CD14-positive monocyte (primary cell): ENCODE measurements around the gene AMT. TPM values are rescaled to one million over a fixed set of nuclear protein-coding genes. Genes with fewer than 3 reads are reported as not detected.

Source experiments
- DNase-seq, 3 donors: peaks; one replicate each; pipeline ENCODE4 v3.0.0-alpha.2; 2011 to 2022
- H2AFZ ChIP-seq: 2 replicates; pipeline ENCODE4 v1.6.0; 2012; ENCODE audit warnings: mild to moderate bottlenecking, low read depth, low read length, inconsistent platforms; ENCODE audit not compliant: insufficient read depth, poor library complexity, severe bottlenecking
- H3K27ac ChIP-seq, 2 donors: 1 replicate in 1 of 2; 2 replicates in 1 of 2; pipeline ENCODE4 v1.5.1; 2012 to 2013; ENCODE audit warnings: low read length in 2 of 2, control low read depth in 1 of 2, inconsistent platforms in 1 of 2, low read depth in 1 of 2, mild to moderate bottlenecking in 1 of 2
- H3K27me3 ChIP-seq, 2 donors: one replicate each; pipeline versions ENCODE4 v1.6.0 to v1.6.1; 2011 to 2013; ENCODE audit warnings: low read length in 2 of 2; ENCODE audit not compliant: control insufficient read depth in 2 of 2, insufficient read depth in 2 of 2
- H3K36me3 ChIP-seq, 2 donors: replicated peaks in 1 of 2; 1 replicate in 1 of 2; 2 replicates in 1 of 2; pipeline versions ENCODE4 v1.5.1 to v1.6.1; 2012 to 2013; ENCODE audit warnings: low read length in 2 of 2, control low read depth in 1 of 2, inconsistent platforms in 1 of 2, mild to moderate bottlenecking in 1 of 2; ENCODE audit not compliant: insufficient read depth in 2 of 2, control insufficient read depth in 1 of 2
- H3K4me1 ChIP-seq, 2 donors: 1 replicate in 1 of 2; 2 replicates in 1 of 2; pipeline versions ENCODE4 v1.5.1 to v1.6.1; 2012 to 2013; ENCODE audit warnings: low read length in 2 of 2, control low read depth in 1 of 2, inconsistent platforms in 1 of 2, mild to moderate bottlenecking in 1 of 2, moderate library complexity in 1 of 2; ENCODE audit not compliant: insufficient read depth in 2 of 2, control insufficient read depth in 1 of 2
- H3K4me2 ChIP-seq: replicated peaks from 2 replicates; pipeline ENCODE3; 2012; ENCODE audit warnings: low read length, moderate library complexity, mild to moderate bottlenecking; ENCODE audit not compliant: poor library complexity, severe bottlenecking; ENCODE audit errors: extremely low read depth
- H3K4me3 ChIP-seq, 3 experiments: fragments of 200-600 bp in 1 of 3; sonication (generic) in 1 of 3; replicated peaks in 1 of 3; 1 replicate in 2 of 3; 2 replicates in 1 of 3; pipeline ENCODE4 v1.5.1; 2011 to 2013; ENCODE audit warnings: low read length in 3 of 3, mild to moderate bottlenecking in 3 of 3, control low read depth in 2 of 3, low read depth in 2 of 3, inconsistent platforms in 1 of 3, moderate library complexity in 1 of 3
- H3K79me2 ChIP-seq: 2 replicates; pipeline ENCODE4 v1.6.0; 2012; ENCODE audit warnings: mild to moderate bottlenecking, control low read depth, inconsistent platforms, low read length, moderate library complexity; ENCODE audit not compliant: insufficient read depth
- H3K9ac ChIP-seq: 2 replicates; pipeline ENCODE4 v1.6.0; 2017; ENCODE audit warnings: low read length, mild to moderate bottlenecking; ENCODE audit not compliant: insufficient read depth, poor library complexity, severe bottlenecking
- H3K9me3 ChIP-seq, 2 donors: replicated peaks in 1 of 2; 1 replicate in 1 of 2; 2 replicates in 1 of 2; pipeline versions ENCODE4 v1.5.1 to v1.6.1; 2012 to 2013; ENCODE audit warnings: low read length in 2 of 2, control low read depth in 1 of 2; ENCODE audit not compliant: control insufficient read depth in 1 of 2, insufficient read depth in 1 of 2
- H4K20me1 ChIP-seq: 2 replicates; pipeline ENCODE4 v1.6.0; 2012; ENCODE audit warnings: mild to moderate bottlenecking, low read length, control low read depth, moderate library complexity; ENCODE audit not compliant: insufficient read depth
- H3K27ac Mint-ChIP-seq, 7 donors: one replicate each; pipeline ENCODE4 v1.8.0; 2020; ENCODE audit warnings: mild to moderate bottlenecking in 7 of 7, mixed read lengths in 7 of 7, moderate library complexity in 6 of 7, inconsistent platforms in 2 of 7
- H3K27me3 Mint-ChIP-seq, 3 donors: one replicate each; pipeline ENCODE4 v1.8.0; 2021 to 2022; ENCODE audit warnings: low read depth in 3 of 3, mild to moderate bottlenecking in 3 of 3, mixed read lengths in 3 of 3, moderate library complexity in 3 of 3, inconsistent platforms in 1 of 3
- H3K36me3 Mint-ChIP-seq, 2 donors: one replicate each; pipeline ENCODE4 v1.8.0; 2020; ENCODE audit warnings: mixed read lengths in 2 of 2, inconsistent platforms in 1 of 2, mild to moderate bottlenecking in 1 of 2
- H3K4me1 Mint-ChIP-seq: one replicate; pipeline ENCODE4 v1.8.0; 2020; ENCODE audit warnings: mild to moderate bottlenecking, mixed read lengths
- H3K4me3 Mint-ChIP-seq, 2 donors: one replicate each; pipeline ENCODE4 v1.8.0; 2020; ENCODE audit warnings: mild to moderate bottlenecking in 2 of 2, mixed read lengths in 2 of 2, moderate library complexity in 1 of 2
- H3K9me3 Mint-ChIP-seq, 7 donors: one replicate each; pipeline ENCODE4 v1.8.0; 2020 to 2022; ENCODE audit warnings: mixed read lengths in 7 of 7, mild to moderate bottlenecking in 6 of 7, moderate library complexity in 6 of 7, inconsistent platforms in 2 of 7
- WGBS: methylation state at CpG from one replicate; pipeline ENCODE4 v1.1.5; 2013; ENCODE audit warnings: missing lambda C conversion rate; ENCODE audit not compliant: insufficient coverage; 5-methylcytosine and 5-hydroxymethylcytosine counted together
- intact Hi-C, 2 donors: fragments of 100-400 bp; cut with micrococcal nuclease; formaldehyde crosslinking; loops; one replicate each; pipeline versions ENCODE4 v1.15.0 to v1.15.1; 2023
- polyA plus RNA-seq, 3 donors: library from polyadenylated mRNA; depleted of rRNA in 1 of 3; unstranded in 2 of 3; stranded (reverse) in 1 of 3; fragments of 300-500 nt in 2 of 3; fragments of >200 nt in 1 of 3; fragmentation: Illumina TruSeq in 2 of 3; gene quantifications; 1 replicate in 2 of 3; 2 replicates in 1 of 3; pipeline ENCODE4 v1.2.3, GENCODE V29; 2012 to 2021
- TF ChIP-seq, protein P1 (sequence below): fragments of 200-600 bp; IDR thresholded peaks from one replicate; pipeline ENCODE4 v1.8.0; 2022; ENCODE audit warnings: antibody characterized with exemption, mild to moderate bottlenecking

AMT gene
- polyA plus RNA-seq, 3 donors = 2.0 to 25.1 (median 3.1) TPM

DNA sequence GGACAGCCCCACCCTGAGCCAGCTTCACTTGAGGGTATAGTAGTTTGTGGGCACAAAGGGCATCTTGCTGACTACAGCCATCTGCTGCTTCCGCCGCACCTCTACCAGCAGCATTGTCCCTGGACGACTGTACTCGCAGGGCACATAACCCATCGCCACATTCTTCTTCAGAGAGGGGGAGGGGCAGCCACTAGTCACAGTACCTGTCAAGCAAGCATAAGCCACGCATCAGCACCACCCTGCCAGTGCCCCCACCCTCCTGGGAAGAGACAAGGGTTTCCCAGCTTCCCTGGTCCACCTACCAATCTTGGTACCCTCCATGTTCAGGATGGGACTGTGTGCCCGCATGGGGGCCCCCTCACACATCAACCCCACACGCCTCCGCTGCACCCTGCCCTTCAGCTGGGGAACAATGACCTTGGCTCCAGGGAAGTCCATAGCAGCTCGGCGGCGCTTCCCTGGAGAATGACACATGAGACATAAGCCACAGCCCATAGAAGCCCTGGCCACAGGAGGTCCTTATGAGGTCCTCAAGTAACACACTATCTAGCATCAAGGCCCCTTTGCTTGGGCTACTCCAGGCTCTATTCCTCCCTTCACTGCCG is 4.7 kb downstream of the AMT start:
- Mint-ChIP-seq H3K27me3 (peaks cover 0 to 2% (median 0%) of the 10 kb centered on the region in 3 donors), H3K4me3 (no peak overlapping the region), H3K4me1 (peaks cover 66% of the 10 kb centered on the region), H3K36me3 (peaks cover 26 to 51% of the 10 kb centered on the region in 2 donors), H3K27ac (peak overlapping the region in 5 of 7 donors; percentile 40 to 89 (median 70)), H3K9me3 (peaks cover 0 to 2% (median 0%) of the 10 kb centered on the region in 7 donors)
- H2AFZ ChIP-seq = no peak overlapping the region
- H3K4me3 ChIP-seq = no peak overlapping the region
- peaks cover 47% of the 10 kb centered on the region for H3K79me2 ChIP-seq
- H4K20me1 ChIP-seq = peaks cover 28% of the 10 kb centered on the region
- TF ChIP-seq, protein P1, sequence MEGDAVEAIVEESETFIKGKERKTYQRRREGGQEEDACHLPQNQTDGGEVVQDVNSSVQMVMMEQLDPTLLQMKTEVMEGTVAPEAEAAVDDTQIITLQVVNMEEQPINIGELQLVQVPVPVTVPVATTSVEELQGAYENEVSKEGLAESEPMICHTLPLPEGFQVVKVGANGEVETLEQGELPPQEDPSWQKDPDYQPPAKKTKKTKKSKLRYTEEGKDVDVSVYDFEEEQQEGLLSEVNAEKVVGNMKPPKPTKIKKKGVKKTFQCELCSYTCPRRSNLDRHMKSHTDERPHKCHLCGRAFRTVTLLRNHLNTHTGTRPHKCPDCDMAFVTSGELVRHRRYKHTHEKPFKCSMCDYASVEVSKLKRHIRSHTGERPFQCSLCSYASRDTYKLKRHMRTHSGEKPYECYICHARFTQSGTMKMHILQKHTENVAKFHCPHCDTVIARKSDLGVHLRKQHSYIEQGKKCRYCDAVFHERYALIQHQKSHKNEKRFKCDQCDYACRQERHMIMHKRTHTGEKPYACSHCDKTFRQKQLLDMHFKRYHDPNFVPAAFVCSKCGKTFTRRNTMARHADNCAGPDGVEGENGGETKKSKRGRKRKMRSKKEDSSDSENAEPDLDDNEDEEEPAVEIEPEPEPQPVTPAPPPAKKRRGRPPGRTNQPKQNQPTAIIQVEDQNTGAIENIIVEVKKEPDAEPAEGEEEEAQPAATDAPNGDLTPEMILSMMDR = no peak
- peaks cover 7 to 27% of the 10 kb centered on the region in 2 donors for H3K36me3 ChIP-seq
- no peaks in the 10 kb centered on the region for H3K9me3 ChIP-seq
- H3K4me1 ChIP-seq = peaks cover 62% of the 10 kb centered on the region in 2 donors
- intact Hi-C loops = loop anchor here in 1 of 2 donors (10.0 kb wide), 1 partner anchor 47 kb away; no protein-coding TSS in a partner anchor
- H3K27ac ChIP-seq = peak overlapping the region; percentile 63 to 81
- no peak for DNase-seq
- H3K4me2 ChIP-seq = no peak overlapping the region
- H3K27me3 ChIP-seq = no peaks in the 10 kb centered on the region
- no peak overlapping the region for H3K9ac ChIP-seq
- 91% methylated on average over 10 of the region's 13 CpGs for WGBS

DNA sequence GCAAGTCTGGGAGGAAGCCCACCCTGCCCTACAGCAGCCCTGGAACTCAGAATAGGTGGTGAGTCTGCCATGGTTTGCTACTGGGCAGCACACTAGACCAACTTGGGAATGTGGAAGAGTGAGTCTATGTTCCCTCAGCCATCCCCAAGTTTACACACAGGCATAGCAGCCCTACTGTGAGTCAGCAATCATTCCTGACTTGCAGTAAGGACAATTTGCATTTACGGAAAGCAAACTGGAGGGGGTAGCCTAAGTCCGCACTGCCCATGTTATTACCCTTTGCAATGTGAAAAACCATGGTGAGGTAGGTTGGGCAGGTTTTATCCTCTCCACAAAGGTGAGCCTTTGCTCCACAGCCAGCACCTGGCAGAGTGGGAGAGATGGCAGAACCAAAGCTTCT is 5.4 kb downstream of the AMT start:
- Histone ChIP-seq H3K4me2 (peak overlapping the region; percentile 32), H4K20me1 (peaks cover 28% of the 10 kb centered on the region), H3K4me1 (peaks cover 55 to 58% of the 10 kb centered on the region in 2 donors), H3K27ac (peak overlapping the region; percentile 63 to 81), H3K4me3 (peak overlapping the region in 1 of 3 experiments; percentile 13), H2AFZ (no peak overlapping the region), H3K79me2 (peaks cover 52% of the 10 kb centered on the region), H3K9me3 (no peaks in the 10 kb centered on the region), H3K27me3 (no peaks in the 10 kb centered on the region), H3K9ac (no peak overlapping the region), H3K36me3 (peaks cover 7 to 27% of the 10 kb centered on the region in 2 donors)
- H3K4me3 Mint-ChIP-seq = no peak overlapping the region
- no peak for DNase-seq
- peaks cover 0 to 2% (median 0%) of the 10 kb centered on the region in 7 donors for H3K9me3 Mint-ChIP-seq
- H3K36me3 Mint-ChIP-seq = peaks cover 26 to 50% of the 10 kb centered on the region in 2 donors
- peaks cover 0 to 2% (median 0%) of the 10 kb centered on the region in 3 donors for H3K27me3 Mint-ChIP-seq
- intact Hi-C loops = loop anchor here in 1 of 2 donors (10.0 kb wide), 1 partner anchor 48 kb away; no protein-coding TSS in a partner anchor
- peaks cover 61% of the 10 kb centered on the region for H3K4me1 Mint-ChIP-seq
- TF ChIP-seq, protein P1 = no peak
- WGBS = no CpG with 5 or more reads among the region's 2 CpGs
- peak overlapping the region; percentile 88 to 95 (median 91) for H3K27ac Mint-ChIP-seq
